Uterus (tissue), 2 donors: ENCODE results near the gene CTDP1.

Source experiments
- CTCF ChIP-seq, 4 experiments: fragments of 200-600 bp in 2 of 4; fragments of 450-650 bp in 2 of 4; sonication (generic) in 2 of 4; IDR thresholded peaks; one replicate each; pipeline ENCODE4 v1.5.1; 2016 to 2019; ENCODE audit warnings: antibody characterized with exemption in 4 of 4, mild to moderate bottlenecking in 2 of 4, moderate library complexity in 1 of 4
- POLR2A ChIP-seq, 2 donors: fragments of 450-650 bp; IDR thresholded peaks; one replicate each; pipeline ENCODE4 v1.6.1; 2016; ENCODE audit warnings: antibody characterized with exemption in 2 of 2, mild to moderate bottlenecking in 1 of 2, moderate library complexity in 1 of 2

- TF ChIP-seq CTCF (IDR thresholded peaks at IDR 0.05) (no peak), POLR2A (IDR thresholded peaks at IDR 0.05) (no peak)
These were observed 39.4 kb downstream of the CTDP1 start for GRCh38 chr18:79718878-79719477.
